GM12878 (cell line): ENCODE measurements around the gene KRTAP1-3. TPM values are rescaled to one million over a fixed set of nuclear protein-coding genes. Genes with fewer than 3 reads are reported as not detected.

Source experiments
- ATAC-seq: fragments of 200-7000 bp; cut with Tn5 transposase; 3 replicates; pipeline ENCODE4 v1.9.1; 2020; ENCODE audit warnings: mild to moderate bottlenecking, moderate library complexity
- BruUV-seq: library from RNA; stranded (reverse); fragments of 400-500 nt; replicated peaks from 2 replicates; lab custom pipeline; 2021; lab: Mats Ljungman, UMichigan
- CTCF ChIA-PET: fragments of 300-600 bp; sonication (Branson Sonifier 250); formaldehyde crosslinking; extraction: SDS; loops from one replicate; lab custom pipeline; 2021; ENCODE audit warnings: inconsistent platforms; lab: Yijun Ruan, JAX
- POLR2A ChIA-PET: fragments of 350-600 bp; formaldehyde crosslinking; extraction: SDS; loops from one replicate; lab custom pipeline; 2021; ENCODE audit warnings: inconsistent platforms; lab: Charles Lee
- RAD21 ChIA-PET: fragments of 300-600 bp; sonication (Branson Sonifier 250); formaldehyde crosslinking; loops from one replicate; lab custom pipeline; 2023; ENCODE audit warnings: antibody characterized with exemption; ENCODE audit not compliant: unreplicated experiment; lab: Charles Lee
- SMC1A ChIA-PET: fragments of 300-600 bp; sonication (Branson Sonifier 250); formaldehyde crosslinking; loops from one replicate; lab custom pipeline; 2023; ENCODE audit not compliant: unreplicated experiment, uncharacterized antibody; lab: Charles Lee
- DNase-seq: peaks from one replicate; pipeline ENCODE4 v3.0.0-alpha.2; 2011; ENCODE audit warnings: low read depth, low spot score
- FAIRE-seq: peaks from 3 replicates; lab custom pipeline; 2011; peaks lifted over from hg19 to GRCh38; lab: Jason Lieb, UNC
- H2AFZ ChIP-seq: 2 replicates; pipeline ENCODE4 v1.6.0; 2011; ENCODE audit warnings: low read depth, low read length, control low read depth; ENCODE audit not compliant: control insufficient read depth
- H3K27ac ChIP-seq: 2 replicates; pipeline ENCODE4 v1.5.1; 2011; ENCODE audit warnings: control low read depth; ENCODE audit not compliant: control insufficient read depth, insufficient read depth
- H3K27me3 ChIP-seq, 2 experiments: replicated peaks in 1 of 2; 2 replicates each; pipeline versions ENCODE4 v1.6.0 to v1.6.1; 2011; ENCODE audit warnings: low read length in 1 of 2; ENCODE audit not compliant: control insufficient read depth in 2 of 2, insufficient read depth in 2 of 2
- H3K36me3 ChIP-seq, 2 experiments: 2 replicates each; pipeline ENCODE4 v1.5.1; 2011; ENCODE audit warnings: low read length in 1 of 2; ENCODE audit not compliant: control insufficient read depth in 2 of 2, insufficient read depth in 2 of 2
- H3K4me1 ChIP-seq: 2 replicates; pipeline ENCODE4 v1.6.1; 2011; ENCODE audit warnings: mild to moderate bottlenecking, low read length, moderate library complexity, mixed read lengths; ENCODE audit not compliant: control insufficient read depth, insufficient read depth
- H3K4me2 ChIP-seq: 2 replicates; pipeline ENCODE4 v1.6.0; 2011; ENCODE audit warnings: control low read depth; ENCODE audit not compliant: control insufficient read depth, insufficient read depth
- H3K4me3 ChIP-seq: fragments of 200-600 bp; sonication (generic); 2 replicates; pipeline ENCODE4 v1.5.1; 2016
- H3K79me2 ChIP-seq: 2 replicates; pipeline ENCODE4 v1.6.0; 2011; ENCODE audit warnings: low read length; ENCODE audit not compliant: control insufficient read depth, insufficient read depth
- H3K9ac ChIP-seq: 2 replicates; pipeline ENCODE4 v1.8.0; 2011; ENCODE audit warnings: low read length, control low read depth, mixed read lengths; ENCODE audit not compliant: control insufficient read depth, insufficient read depth
- H3K9me3 ChIP-seq: replicated peaks from 3 replicates; pipeline ENCODE4 v1.5.1; 2011; ENCODE audit warnings: mild to moderate bottlenecking, low read length; ENCODE audit not compliant: control insufficient read depth, insufficient read depth
- H4K20me1 ChIP-seq: 2 replicates; pipeline ENCODE4 v1.6.0; 2011; ENCODE audit not compliant: control insufficient read depth, insufficient read depth
- NBN ChIP-seq: fragments of 450-650 bp; IDR thresholded peaks from 2 replicates; pipeline ENCODE4 v1.6.1; 2016
- USF2 ChIP-seq: IDR thresholded peaks from 2 replicates; pipeline ENCODE4 v1.6.1; 2011; ENCODE audit warnings: low read depth, low read length, improper control_type of control experiment, borderline replicate concordance
- in situ Hi-C: fragments of 300-500 bp; cut with MboI; formaldehyde crosslinking; loops from 9 replicates; pipeline ENCODE4 v1.14.3; 2018; ENCODE audit warnings: mixed read lengths
- intact Hi-C: fragments of 100-400 bp; cut with micrococcal nuclease; formaldehyde crosslinking; loops from one replicate; pipeline ENCODE4 v1.14.2; 2022; ENCODE audit not compliant: unreplicated experiment
- polyA plus RNA-seq, 11 experiments: library from polyadenylated mRNA; depleted of rRNA in 4 of 11; unstranded in 6 of 11; stranded (reverse) in 5 of 11; fragments of >200 nt; fragmentation: Nextera tagmentation in 4 of 11; fragmentation: Illumina TruSeq in 1 of 11; extraction: Ambion mirVana in 4 of 11; extraction: Trizol in 1 of 11; gene quantifications; 1 replicate in 1 of 11; 2 replicates in 10 of 11; pipeline versions ENCODE4 v1.2.1 to v1.2.3, GENCODE V29; 2011 to 2016; ENCODE audit warnings: inconsistent platforms in 2 of 11, missing spikeins in 2 of 11, low read depth in 1 of 11
- total RNA-seq, 4 experiments: library from RNA; depleted of rRNA in 3 of 4; stranded (reverse); fragments of >200 nt in 3 of 4; fragmentation: Illumina TruSeq in 1 of 4; extraction: Trizol in 1 of 4; gene quantifications; 2 replicates each; pipeline versions ENCODE4 v1.2.1 to v1.2.3, GENCODE V29; 2013 to 2021
- TF ChIP-seq, protein P1 (sequence below): fragments of 450-650 bp; IDR thresholded peaks from 2 replicates; pipeline ENCODE4 v1.6.1; 2018; ENCODE audit warnings: borderline replicate concordance, mild to moderate bottlenecking; ENCODE audit not compliant: partially characterized antibody

The KRTAP1-3 gene
- total and polyA plus RNA-seq, 10 of the 15 experiments (the other 5 are each of a cell fraction or from before 2014, with no cell fraction given): not detected

DNA sequence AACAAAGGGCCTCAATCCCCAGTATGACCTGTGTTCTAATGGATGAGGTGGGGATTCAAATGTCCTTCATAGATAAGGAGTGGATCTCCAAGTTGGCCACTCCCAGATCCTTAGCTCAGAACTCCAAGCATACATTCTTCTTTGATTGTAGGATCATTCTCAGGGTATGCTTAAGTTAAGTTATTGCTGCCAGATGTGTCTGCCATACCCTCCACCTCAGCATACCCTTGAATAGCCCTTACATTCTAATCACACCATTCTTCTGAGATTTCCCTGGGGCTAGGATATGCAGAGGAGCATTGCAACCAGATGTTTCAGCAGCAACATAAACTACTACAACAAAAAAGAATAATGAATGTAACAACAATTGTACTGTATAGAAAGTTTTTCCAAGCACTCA is 32.6 kb upstream of the KRTAP1-3 start:
- CTCF ChIA-PET: no interaction called here
- FAIRE-seq (no peak), DNase-seq (no peak), ATAC-seq (no peak)
- POLR2A ChIA-PET: no interaction called here
- no peak overlapping the region for H3K9ac ChIP-seq
- no peaks in the 10 kb centered on the region for H3K36me3 ChIP-seq
- no peaks in the 10 kb centered on the region for H3K4me1 ChIP-seq
- H3K27ac ChIP-seq: no peak overlapping the region
- H3K4me3 ChIP-seq: no peak overlapping the region
- RAD21 ChIA-PET: no interaction called here
- no TSS peak for BruUV-seq
- H3K4me2 ChIP-seq: no peak overlapping the region
- SMC1A ChIA-PET: no interaction called here
- H3K27me3 ChIP-seq: no peaks in the 10 kb centered on the region; a peak in 2 of 4 replicates
- H3K9me3 ChIP-seq: no peaks in the 10 kb centered on the region
- intact Hi-C loops (no loop called here), in situ Hi-C loops (no loop called here)
- no peaks in the 10 kb centered on the region for H4K20me1 ChIP-seq
- no peaks in the 10 kb centered on the region for H3K79me2 ChIP-seq
- no peak overlapping the region for H2AFZ ChIP-seq
- TF ChIP-seq, protein P1, sequence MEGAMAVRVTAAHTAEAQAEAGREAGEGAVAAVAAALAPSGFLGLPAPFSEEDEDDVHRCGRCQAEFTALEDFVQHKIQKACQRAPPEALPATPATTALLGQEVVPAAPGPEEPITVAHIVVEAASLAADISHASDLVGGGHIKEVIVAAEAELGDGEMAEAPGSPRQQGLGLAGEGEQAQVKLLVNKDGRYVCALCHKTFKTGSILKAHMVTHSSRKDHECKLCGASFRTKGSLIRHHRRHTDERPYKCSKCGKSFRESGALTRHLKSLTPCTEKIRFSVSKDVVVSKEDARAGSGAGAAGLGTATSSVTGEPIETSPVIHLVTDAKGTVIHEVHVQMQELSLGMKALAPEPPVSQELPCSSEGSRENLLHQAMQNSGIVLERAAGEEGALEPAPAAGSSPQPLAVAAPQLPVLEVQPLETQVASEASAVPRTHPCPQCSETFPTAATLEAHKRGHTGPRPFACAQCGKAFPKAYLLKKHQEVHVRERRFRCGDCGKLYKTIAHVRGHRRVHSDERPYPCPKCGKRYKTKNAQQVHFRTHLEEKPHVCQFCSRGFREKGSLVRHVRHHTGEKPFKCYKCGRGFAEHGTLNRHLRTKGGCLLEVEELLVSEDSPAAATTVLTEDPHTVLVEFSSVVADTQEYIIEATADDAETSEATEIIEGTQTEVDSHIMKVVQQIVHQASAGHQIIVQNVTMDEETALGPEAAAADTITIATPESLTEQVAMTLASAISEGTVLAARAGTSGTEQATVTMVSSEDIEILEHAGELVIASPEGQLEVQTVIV: no peak
- no peak for TF ChIP-seq USF2
- no peak for TF ChIP-seq NBN
- TF ChIP-seq, all 136 proteins: peak for 0
